K562 (cell line): ENCODE measurements around the gene VEGFB. TPM values are rescaled to one million over a fixed set of nuclear protein-coding genes. Genes with fewer than 3 reads are reported as not detected.

Experiments used
- ATAC-seq: fragments of 200-7000 bp; cut with Tn5 transposase; 3 replicates; pipeline ENCODE4 v1.9.1; 2020; ENCODE audit warnings: moderate library complexity
- BruUV-seq: library from RNA; stranded (reverse); fragments of 400-500 nt; replicated peaks from 2 replicates; lab custom pipeline; 2021; lab: Mats Ljungman, UMichigan
- CTCF ChIA-PET: fragments of 300-600 bp; formaldehyde crosslinking; extraction: SDS; loops from one replicate; lab custom pipeline; 2021; ENCODE audit warnings: low intra/inter-chr PET ratio; lab: Yijun Ruan, JAX
- POLR2A ChIA-PET: fragments of 300-600, 350-650 bp; sonication (Branson Sonifier 250); formaldehyde crosslinking; extraction: SDS; loops from one replicate; lab custom pipeline; 2021; ENCODE audit warnings: antibody characterized with exemption, inconsistent platforms; lab: Yijun Ruan, JAX
- DNase-seq, 4 experiments: peaks; one replicate each; pipeline versions ENCODE4 v3.0.0 to v3.0.0-alpha.2; 2011 to 2018; ENCODE audit warnings: low spot score in 3 of 4, mixed read lengths in 3 of 4; ENCODE audit errors: extremely low read depth in 1 of 4
- FAIRE-seq: peaks from 2 replicates; lab custom pipeline; 2011; peaks lifted over from hg19 to GRCh38; lab: Jason Lieb, UNC
- H2AFZ ChIP-seq: 2 replicates; pipeline ENCODE4 v1.6.0; 2011; ENCODE audit warnings: low read depth, low read length, control low read depth, inconsistent platforms
- H3K27ac ChIP-seq: fragments of 200-600 bp; 3 replicates; pipeline ENCODE4 v1.8.0; 2011; ENCODE audit warnings: low read depth, mild to moderate bottlenecking, control low read depth, inconsistent platforms, low read length, moderate library complexity, mixed read lengths; ENCODE audit errors: extremely low read depth
- H3K27me3 ChIP-seq, 2 experiments: fragments of 300-600 bp in 1 of 2; 2 replicates in 1 of 2; 3 replicates in 1 of 2; pipeline versions ENCODE4 v1.6.0 to v1.8.0; 2011; ENCODE audit warnings: inconsistent platforms in 2 of 2, low read length in 2 of 2, mild to moderate bottlenecking in 1 of 2, mixed read lengths in 1 of 2, moderate library complexity in 1 of 2; ENCODE audit not compliant: control insufficient read depth in 2 of 2, insufficient read depth in 2 of 2
- H3K36me3 ChIP-seq: fragments of 300-600 bp; 3 replicates; pipeline ENCODE4 v1.8.0; 2011; ENCODE audit warnings: mild to moderate bottlenecking, low read length, inconsistent platforms; ENCODE audit not compliant: control insufficient read depth, insufficient read depth
- H3K4me1 ChIP-seq, 2 experiments: fragments of 200-600 bp in 1 of 2; replicated peaks in 1 of 2; 2 replicates in 1 of 2; 3 replicates in 1 of 2; pipeline versions ENCODE4 v1.5.1 to v1.8.0; 2011; ENCODE audit warnings: inconsistent platforms in 2 of 2, low read length in 2 of 2, mild to moderate bottlenecking in 1 of 2, mixed read lengths in 1 of 2, moderate library complexity in 1 of 2; ENCODE audit not compliant: control insufficient read depth in 2 of 2, insufficient read depth in 2 of 2
- H3K4me2 ChIP-seq: 2 replicates; pipeline ENCODE4 v1.6.1; 2011; ENCODE audit warnings: low read length, control low read depth, inconsistent platforms, mixed read lengths; ENCODE audit not compliant: insufficient read depth
- H3K4me3 ChIP-seq: fragments of 200-600 bp; sonication (generic), shearing (Covaris generic); 2 replicates; pipeline ENCODE4 v1.5.1; 2016; ENCODE audit warnings: control low read depth, inconsistent platforms
- H3K79me2 ChIP-seq: fragments of 200-600 bp; 3 replicates; pipeline ENCODE4 v1.8.0; 2011; ENCODE audit warnings: low read length, inconsistent platforms; ENCODE audit not compliant: control insufficient read depth, insufficient read depth
- H3K9ac ChIP-seq, 2 experiments: 2 replicates each; pipeline versions ENCODE4 v1.6.0 to v1.6.1; 2011; ENCODE audit warnings: low read depth in 2 of 2, low read length in 2 of 2, control low read depth in 1 of 2, inconsistent platforms in 1 of 2, mild to moderate bottlenecking in 1 of 2, mixed read lengths in 1 of 2; ENCODE audit not compliant: insufficient read depth in 1 of 2
- H3K9me1 ChIP-seq: one replicate; pipeline ENCODE4 v1.6.0; 2011; ENCODE audit warnings: inconsistent platforms, mild to moderate bottlenecking, low read length, moderate library complexity; ENCODE audit not compliant: control insufficient read depth, insufficient read depth
- H3K9me3 ChIP-seq: replicated peaks from 2 replicates; pipeline ENCODE4 v1.5.1; 2011; ENCODE audit warnings: low read depth, low read length, inconsistent platforms; ENCODE audit not compliant: control insufficient read depth, insufficient read depth
- H4K20me1 ChIP-seq: replicated peaks from 2 replicates; pipeline ENCODE4 v1.6.1; 2011; ENCODE audit warnings: low read length, inconsistent platforms, mixed read lengths; ENCODE audit not compliant: control insufficient read depth, insufficient read depth
- ATF7 ChIP-seq: fragments of 450-650 bp; IDR thresholded peaks from 2 replicates; pipeline ENCODE4 v1.7.1; 2014; ENCODE audit warnings: mild to moderate bottlenecking, moderate library complexity
- CEBPG ChIP-seq, 3 experiments: fragments of 200-800 bp in 1 of 3; sonication (Bioruptor generic) in 1 of 3; sonication (generic) in 1 of 3; formaldehyde crosslinking in 1 of 3; IDR thresholded peaks in 2 of 3; conservative IDR thresholded peaks in 1 of 3; 2 replicates each; pipeline versions ENCODE4 v1.6.1 to v1.8.0; 2016 to 2022; ENCODE audit warnings: missing compliant biosample characterization in 2 of 3, missing genetic modification characterization in 2 of 3, mild to moderate bottlenecking in 1 of 3, missing genetic modification reagents in 1 of 3
- ELF4 ChIP-seq: fragments of 450-650 bp; formaldehyde crosslinking; IDR thresholded peaks from 2 replicates; pipeline ENCODE4 v1.4.0; 2022; ENCODE audit warnings: missing genetic modification characterization
- EP300 ChIP-seq: IDR thresholded peaks from 2 replicates; pipeline ENCODE4 v1.6.1; 2012; ENCODE audit warnings: low read length, improper control_type of control experiment
- FOSL1 ChIP-seq: fragments of 200-800 bp; sonication (Bioruptor generic); conservative IDR thresholded peaks from 2 replicates; pipeline ENCODE4 v1.6.1; 2016; ENCODE audit warnings: missing genetic modification characterization, missing compliant biosample characterization
- FOXK1 ChIP-seq: sonication (generic); formaldehyde crosslinking; IDR thresholded peaks from 2 replicates; pipeline ENCODE4 v1.8.0; 2022; ENCODE audit warnings: missing genetic modification reagents, mild to moderate bottlenecking, borderline replicate concordance
- HDAC2 ChIP-seq: fragments of 450-650 bp; IDR thresholded peaks from 2 replicates; pipeline ENCODE4 v1.6.1; 2016; ENCODE audit warnings: mild to moderate bottlenecking
- JUN ChIP-seq, 2 experiments: sonication (generic) in 1 of 2; formaldehyde crosslinking in 1 of 2; IDR thresholded peaks; 2 replicates each; pipeline versions ENCODE4 v1.6.1 to v1.8.0; 2012 to 2022; ENCODE audit warnings: borderline replicate concordance in 2 of 2, mild to moderate bottlenecking in 2 of 2, improper control_type of control experiment in 1 of 2, low read depth in 1 of 2, low read length in 1 of 2, missing genetic modification reagents in 1 of 2
- KDM5B ChIP-seq: fragments of 200-600 bp; sonication (generic); IDR thresholded peaks from 2 replicates; pipeline ENCODE4 v1.6.1; 2012; ENCODE audit warnings: low read depth, mild to moderate bottlenecking, moderate library complexity, low read length, control low read depth, inconsistent platforms; ENCODE audit not compliant: insufficient replicate concordance
- NR1H2 ChIP-seq: sonication (generic); formaldehyde crosslinking; IDR thresholded peaks from 2 replicates; pipeline ENCODE4 v1.4.0; 2020; ENCODE audit warnings: mild to moderate bottlenecking, missing genetic modification reagents
- NR2C1 ChIP-seq, 2 experiments: fragments of 450-650 bp; IDR thresholded peaks; 2 replicates each; pipeline ENCODE4 v1.6.1; 2017; ENCODE audit warnings: mild to moderate bottlenecking in 2 of 2, antibody characterized with exemption in 1 of 2, inconsistent platforms in 1 of 2, missing compliant biosample characterization in 1 of 2, missing genetic modification characterization in 1 of 2
- NR2F6 ChIP-seq: fragments of 450-650 bp; formaldehyde crosslinking; IDR thresholded peaks from 2 replicates; pipeline ENCODE4 v1.4.0; 2020; ENCODE audit warnings: mild to moderate bottlenecking
- PRMT5 ChIP-seq: sonication (generic); formaldehyde crosslinking; IDR thresholded peaks from 2 replicates; pipeline ENCODE4 v1.5.0; 2020; ENCODE audit warnings: missing genetic modification reagents
- SRSF1 ChIP-seq: fragments of 200-400 bp; formaldehyde crosslinking; IDR thresholded peaks from 2 replicates; pipeline ENCODE4 v1.6.1; 2017; ENCODE audit warnings: mild to moderate bottlenecking, low read depth, low read length, moderate library complexity
- TFAM ChIP-seq: fragments of 250-450 bp; sonication (Bioruptor Pico); conservative IDR thresholded peaks from 2 replicates; pipeline ENCODE4 v1.5.0; 2021; ENCODE audit warnings: mild to moderate bottlenecking, moderate library complexity
- ZFP36 ChIP-seq: fragments of 150-350 bp; IDR thresholded peaks from 2 replicates; pipeline ENCODE4 v1.6.1; 2018; ENCODE audit warnings: low read length, low read depth; ENCODE audit not compliant: partially characterized antibody
- ZNF41 ChIP-seq: fragments of 250-450 bp; sonication (Bioruptor Pico); conservative IDR thresholded peaks from 2 replicates; pipeline ENCODE4 v1.4.0; 2020; ENCODE audit warnings: mild to moderate bottlenecking
- ZNF778 ChIP-seq: fragments of 450-650 bp; formaldehyde crosslinking; IDR thresholded peaks from 2 replicates; pipeline ENCODE4 v1.4.0; 2020; ENCODE audit warnings: mild to moderate bottlenecking, moderate library complexity
- WGBS: fragments of 100-300 bp; shearing (Covaris generic); methylation state at CpG from one replicate; pipeline ENCODE4 v1.1.6; 2016; ENCODE audit warnings: low coverage, mixed read lengths; ENCODE audit not compliant: insufficient coverage; ENCODE audit errors: missing lambda C conversion rate; 5-methylcytosine and 5-hydroxymethylcytosine counted together
- in situ Hi-C: fragments of 300-500 bp; cut with MboI; formaldehyde crosslinking; loops from 4 replicates; pipeline ENCODE4 v1.15.0; 2018; ENCODE audit warnings: inconsistent platforms, mixed read lengths
- intact Hi-C: fragments of 100-400 bp; cut with micrococcal nuclease; formaldehyde crosslinking; loops from 2 replicates; pipeline ENCODE4 v1.14.2; 2022
- polyA plus RNA-seq, 8 experiments: library from polyadenylated mRNA; depleted of rRNA in 4 of 8; stranded (reverse) in 5 of 8; unstranded in 3 of 8; fragments of >200 nt; fragmentation: Nextera tagmentation in 2 of 8; fragmentation: Illumina TruSeq in 1 of 8; extraction: Ambion mirVana in 2 of 8; extraction: Trizol in 1 of 8; gene quantifications; 2 replicates each; pipeline versions ENCODE4 v1.2.1 to v1.2.3, GENCODE V29; 2011 to 2014; ENCODE audit warnings: inconsistent platforms in 1 of 8, missing spikeins in 1 of 8
- total RNA-seq, 7 experiments: library from RNA; depleted of rRNA in 6 of 7; stranded (reverse); fragments of >200 nt in 6 of 7; fragmentation: Illumina TruSeq in 2 of 7; extraction: Trizol in 2 of 7; gene quantifications; 2 replicates each; pipeline versions ENCODE4 v1.2.1 to v1.2.3, GENCODE V29; 2011 to 2021; ENCODE audit warnings: low replicate concordance in 1 of 7
- TF ChIP-seq, protein P1 (sequence below): sonication (generic); formaldehyde crosslinking; IDR thresholded peaks from 2 replicates; pipeline ENCODE4 v1.8.0; 2022; ENCODE audit warnings: mild to moderate bottlenecking, missing genetic modification reagents

VEGFB gene
- total and polyA plus RNA-seq, 9 of the 15 experiments (the other 6 are each of a cell fraction or from before 2014, with no cell fraction given): 11.0 to 83.4 (median 25.7) TPM

DNA sequence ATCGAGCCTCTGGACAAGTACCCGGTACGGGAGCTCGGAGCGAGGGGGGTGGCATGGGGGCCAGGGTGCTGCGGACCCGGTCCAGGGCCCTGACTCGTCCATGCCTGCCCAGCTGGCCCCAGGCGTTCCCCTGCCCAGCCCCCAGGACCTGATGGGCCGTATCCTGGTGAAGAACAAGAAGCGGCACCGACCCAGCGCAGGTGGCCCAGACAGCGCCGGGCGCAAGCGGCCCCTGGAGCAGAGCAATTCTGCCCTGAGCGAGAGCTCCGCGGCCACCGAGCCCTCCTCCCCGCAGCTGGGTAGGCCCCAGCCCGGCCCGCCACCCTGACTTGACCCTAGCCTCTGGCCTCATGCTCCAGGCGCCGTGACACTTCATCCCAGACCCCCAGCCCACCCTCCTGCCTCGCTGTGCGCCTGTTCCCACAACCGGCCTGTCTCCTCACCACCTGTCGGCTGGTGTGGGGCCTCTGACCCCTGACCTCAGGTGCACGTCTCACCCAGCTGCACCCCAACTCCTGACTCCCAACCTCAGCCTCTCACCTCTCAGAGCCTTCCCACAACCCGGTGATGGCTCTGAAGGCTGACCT lies 24.7 kb downstream of the VEGFB start:
- 0 out of 3 replicates have a peak, but pooled peaks cover 2% of the 10 kb centered on the region for H3K79me2 ChIP-seq
- intact Hi-C loops: no loop called here
- no TSS peak for BruUV-seq
- H3K4me2 ChIP-seq: no peak overlapping the region
- H3K9me3 ChIP-seq: no peaks in the 10 kb centered on the region
- H4K20me1 ChIP-seq: 0 out of 2 replicates have a peak, but pooled peaks cover 4% of the 10 kb centered on the region
- peaks cover 0 to 57% of the 10 kb centered on the region in 2 experiments; a peak in 2 of 5 replicates for H3K4me1 ChIP-seq
- no peaks in the 10 kb centered on the region for H3K27me3 ChIP-seq
- H3K4me3 ChIP-seq: no peak overlapping the region
- POLR2A ChIA-PET: interaction anchor here (4.4 kb wide), 1 partner anchor 10 kb away, joined by 43 read pairs; no protein-coding TSS in a partner anchor
- WGBS: 90% methylated on average over 23 of the region's 32 CpGs
- no peak for FAIRE-seq
- DNase-seq: no peak
- no peak overlapping the region for H3K27ac ChIP-seq
- H3K9ac ChIP-seq: no peak overlapping the region
- H2AFZ ChIP-seq: no peak overlapping the region
- H3K9me1 ChIP-seq: no peaks in the 10 kb centered on the region
- H3K36me3 ChIP-seq: peaks cover 92% of the 10 kb centered on the region
- in situ Hi-C loops: no loop called here
- TF ChIP-seq JUN (IDR thresholded peaks at IDR 0.05; ENCODE audit: borderline replicate concordance, low read depth, low read length) (no peak), JUN (CRISPR knock-in tag; IDR thresholded peaks at IDR 0.05; ENCODE audit: borderline replicate concordance) (no peak), ZFP36 (no peak), SRSF1 (no peak), FOSL1 (tag) (no peak), HDAC2 (no peak), CEBPG (CRISPR knock-in tag; IDR thresholded peaks at IDR 0.05) (no peak), CEBPG (tag; conservative IDR thresholded peaks at IDR 0.05 in 1 of 2, IDR thresholded peaks at IDR 0.05 in 1 of 2) (no peak), ELF4 (CRISPR knock-in tag) (no peak), FOXK1 (CRISPR knock-in tag) (no peak), KDM5B (no peak), ATF7 (no peak), TFAM (CRISPR knock-in tag) (no peak), ZNF41 (no peak), NR2C1 (IDR thresholded peaks at IDR 0.05) (no peak), NR2C1 (tag; IDR thresholded peaks at IDR 0.05) (no peak), ZNF778 (no peak), EP300 (no peak), NR1H2 (CRISPR knock-in tag) (no peak), PRMT5 (CRISPR knock-in tag) (no peak), NR2F6 (CRISPR knock-in tag) (no peak)
- TF ChIP-seq, protein P1, sequence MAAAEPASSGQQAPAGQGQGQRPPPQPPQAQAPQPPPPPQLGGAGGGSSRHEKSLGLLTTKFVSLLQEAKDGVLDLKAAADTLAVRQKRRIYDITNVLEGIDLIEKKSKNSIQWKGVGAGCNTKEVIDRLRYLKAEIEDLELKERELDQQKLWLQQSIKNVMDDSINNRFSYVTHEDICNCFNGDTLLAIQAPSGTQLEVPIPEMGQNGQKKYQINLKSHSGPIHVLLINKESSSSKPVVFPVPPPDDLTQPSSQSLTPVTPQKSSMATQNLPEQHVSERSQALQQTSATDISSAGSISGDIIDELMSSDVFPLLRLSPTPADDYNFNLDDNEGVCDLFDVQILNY (CRISPR knock-in tag): no peak
- CTCF ChIA-PET: no interaction called here
- peak; percentile 37; the same call in 2 of the 3 replicates for ATAC-seq
